Retinal pigment epithelial cell (primary cell): ENCODE measurements around the gene INSYN2B.
A peak's percentile ranks its signal among the peaks of the same experiment; 100 is the strongest.

Source experiments
- DNase-seq: peaks from one replicate; pipeline ENCODE4 v3.0.0-alpha.2; 2010; ENCODE audit warnings: low read depth
- H3K4me3 ChIP-seq: 2 replicates; pipeline ENCODE4 v1.5.1; 2011; ENCODE audit warnings: mild to moderate bottlenecking, low read length, control low read depth, moderate library complexity
- CTCF ChIP-seq: conservative IDR thresholded peaks from 2 replicates; pipeline ENCODE4 v1.5.1; 2011; ENCODE audit warnings: low read depth, low read length, control low read depth, inconsistent platforms

INSYN2B gene

GRCh38 chr5:169910393-169910792 lies 69.9 kb downstream of the INSYN2B start:
- TF ChIP-seq CTCF, result no peak
- no peak for DNase-seq
- no peak overlapping the region for H3K4me3 ChIP-seq

GRCh38 chr5:169909945-169910344 lies 70.3 kb downstream of the INSYN2B start:
- no peak for DNase-seq
- TF ChIP-seq CTCF, result no peak
- no peak overlapping the region for H3K4me3 ChIP-seq

- no peak for TF ChIP-seq CTCF
- no peak overlapping the region for H3K4me3 ChIP-seq
- DNase-seq, result no peak
Observed at GRCh38 chr5:169908864-169909263, 71.4 kb downstream of the INSYN2B start.

GRCh38 chr5:169906745-169907649 lies 73.3 kb downstream of the INSYN2B start:
- DNase-seq, result no peak
- TF ChIP-seq CTCF, result no peak

GRCh38 chr5:169905017-169905416 lies 75.3 kb downstream of the INSYN2B start:
- H3K4me3 ChIP-seq, result no peak overlapping the region
- DNase-seq, result no peak
- TF ChIP-seq CTCF, result no peak

More at GRCh38 chr5:169906745-169907649, 73.3 kb downstream of the INSYN2B start:
- H3K4me3 ChIP-seq, result no peak overlapping the region

- DNase-seq, result peak; percentile 43
Observed at GRCh38 chr5:169904508-169904907, 75.8 kb downstream of the INSYN2B start.

More at GRCh38 chr5:169904508-169904907, 75.8 kb downstream of the INSYN2B start:
- no peak for TF ChIP-seq CTCF
- H3K4me3 ChIP-seq, result no peak overlapping the region
